HepG2 (cell line): ENCODE data around the gene PDS5B. TPM values are rescaled to one million over a fixed set of nuclear protein-coding genes. Genes with fewer than 3 reads are reported as not detected.

ENCODE experiments used
- ATAC-seq: fragments of 200-7000 bp; cut with Tn5 transposase; 3 replicates; pipeline ENCODE4 v1.9.1; 2020; ENCODE audit warnings: mild to moderate bottlenecking, moderate library complexity
- BruUV-seq: library from RNA; stranded (reverse); fragments of 400-500 nt; replicated peaks from 2 replicates; lab custom pipeline; 2021; lab: Mats Ljungman, UMichigan
- CTCF ChIA-PET: fragments of 300-600 bp; formaldehyde crosslinking; extraction: SDS; loops from one replicate; lab custom pipeline; 2021; ENCODE audit warnings: low total read pairs, inconsistent platforms, low intra/inter-chr PET ratio; lab: Yijun Ruan, JAX
- POLR2A ChIA-PET: fragments of 350-600 bp; sonication (Branson Sonifier 250); formaldehyde crosslinking; loops from one replicate; lab custom pipeline; 2020; ENCODE audit warnings: antibody characterized with exemption, inconsistent platforms; lab: Yijun Ruan, JAX
- DNase-seq: peaks from one replicate; pipeline ENCODE4 v3.0.0-alpha.2; 2015; ENCODE audit warnings: low spot score
- FAIRE-seq: peaks from 3 replicates; lab custom pipeline; 2011; peaks lifted over from hg19 to GRCh38; lab: Jason Lieb, UNC
- H2AFZ ChIP-seq: one replicate; pipeline ENCODE4 v1.6.1; 2011; ENCODE audit warnings: low read length, inconsistent platforms
- H3K27ac ChIP-seq: fragments of 300-600 bp; 3 replicates; pipeline ENCODE4 v1.8.0; 2011; ENCODE audit warnings: mixed run types, mild to moderate bottlenecking, mixed read lengths, low read length, inconsistent platforms; ENCODE audit not compliant: insufficient read depth; ENCODE audit errors: extremely low read length
- H3K27me3 ChIP-seq, 2 experiments: fragments of 200-600 bp in 1 of 2; 2 replicates in 1 of 2; 3 replicates in 1 of 2; pipeline versions ENCODE4 v1.6.0 to v1.8.0; 2011; ENCODE audit warnings: low read length in 2 of 2, mild to moderate bottlenecking in 2 of 2, moderate library complexity in 2 of 2, inconsistent platforms in 1 of 2; ENCODE audit not compliant: insufficient read depth in 2 of 2, control insufficient read depth in 1 of 2
- H3K36me3 ChIP-seq, 2 experiments: fragments of 200-600 bp in 1 of 2; replicated peaks in 1 of 2; 2 replicates in 1 of 2; 3 replicates in 1 of 2; pipeline versions ENCODE4 v1.5.1 to v1.8.0; 2011; ENCODE audit warnings: low read length in 2 of 2, inconsistent platforms in 1 of 2; ENCODE audit not compliant: insufficient read depth in 2 of 2, control insufficient read depth in 1 of 2
- H3K4me1 ChIP-seq: 2 replicates; pipeline ENCODE4 v1.5.1; 2012; ENCODE audit warnings: low read length, inconsistent platforms; ENCODE audit not compliant: insufficient read depth
- H3K4me2 ChIP-seq: 2 replicates; pipeline ENCODE4 v1.6.0; 2011; ENCODE audit warnings: low read depth, low read length, inconsistent platforms
- H3K4me3 ChIP-seq, 3 experiments: fragments of 200-600 bp in 1 of 3; sonication (generic), shearing (Covaris generic) in 1 of 3; replicated peaks in 1 of 3; 2 replicates each; pipeline ENCODE4 v1.5.1; 2011 to 2016; ENCODE audit warnings: low read length in 3 of 3, inconsistent platforms in 2 of 3, low read depth in 2 of 3, mild to moderate bottlenecking in 2 of 3, control low read depth in 1 of 3, mixed read lengths in 1 of 3; ENCODE audit not compliant: insufficient read depth in 1 of 3
- H3K79me2 ChIP-seq: one replicate; pipeline ENCODE4 v1.6.1; 2011; ENCODE audit warnings: low read length, inconsistent platforms; ENCODE audit not compliant: insufficient read depth
- H3K9ac ChIP-seq: 2 replicates; pipeline ENCODE4 v1.6.0; 2011; ENCODE audit warnings: mild to moderate bottlenecking, low read depth, low read length, inconsistent platforms; ENCODE audit not compliant: insufficient read depth
- H3K9me3 ChIP-seq: 2 replicates; pipeline ENCODE4 v1.5.1; 2012; ENCODE audit warnings: mild to moderate bottlenecking, low read length
- H4K20me1 ChIP-seq: 2 replicates; pipeline ENCODE4 v1.6.0; 2011; ENCODE audit warnings: inconsistent platforms, mild to moderate bottlenecking, low read length, moderate library complexity; ENCODE audit not compliant: insufficient read depth
- ELF3 ChIP-seq: IDR thresholded peaks from 2 replicates; pipeline ENCODE4 v1.6.1; 2016; ENCODE audit warnings: missing genetic modification reagents, missing compliant biosample characterization
- FOXO1 ChIP-seq: sonication (generic); formaldehyde crosslinking; IDR thresholded peaks from 2 replicates; pipeline ENCODE4 v1.4.0; 2020; ENCODE audit warnings: missing genetic modification reagents
- GTF2F1 ChIP-seq: fragments of 150-350 bp; IDR thresholded peaks from 2 replicates; pipeline ENCODE4 v1.6.1; 2014; ENCODE audit warnings: low read length
- HMG20B ChIP-seq: conservative IDR thresholded peaks from 2 replicates; pipeline ENCODE4 v1.6.1; 2016; ENCODE audit warnings: missing genetic modification reagents, missing compliant biosample characterization
- NFIB ChIP-seq: sonication (generic); formaldehyde crosslinking; IDR thresholded peaks from 2 replicates; pipeline ENCODE4 v1.9.0; 2021; ENCODE audit warnings: missing genetic modification reagents, mild to moderate bottlenecking, borderline replicate concordance
- PHF21A ChIP-seq: sonication (generic); formaldehyde crosslinking; IDR thresholded peaks from 2 replicates; pipeline ENCODE4 v1.5.0; 2020; ENCODE audit warnings: mild to moderate bottlenecking, missing genetic modification reagents
- PPARG ChIP-seq: conservative IDR thresholded peaks from 2 replicates; pipeline ENCODE4 v1.6.1; 2016; ENCODE audit warnings: missing biosample characterization, missing genetic modification reagents
- SMC3 ChIP-seq: IDR thresholded peaks from 2 replicates; pipeline ENCODE4 v1.6.1; 2011; ENCODE audit warnings: low read length, improper control_type of control experiment
- STAG1 ChIP-seq: sonication (generic); formaldehyde crosslinking; IDR thresholded peaks from 2 replicates; pipeline ENCODE4 v1.4.0; 2020; ENCODE audit warnings: missing genetic modification reagents
- STAT5B ChIP-seq: sonication (generic); formaldehyde crosslinking; IDR thresholded peaks from 2 replicates; pipeline ENCODE4 v1.4.0; 2020; ENCODE audit warnings: missing genetic modification reagents
- TFDP1 ChIP-seq: IDR thresholded peaks from 2 replicates; pipeline ENCODE4 v1.6.1; 2016; ENCODE audit warnings: missing compliant biosample characterization, missing genetic modification reagents, borderline replicate concordance
- ZKSCAN5 ChIP-seq: sonication (generic); formaldehyde crosslinking; IDR thresholded peaks from 2 replicates; pipeline ENCODE4 v1.5.1; 2020; ENCODE audit warnings: mild to moderate bottlenecking, missing genetic modification reagents
- ZNF33A ChIP-seq: sonication (generic); formaldehyde crosslinking; IDR thresholded peaks from 2 replicates; pipeline ENCODE4 v1.5.1; 2020; ENCODE audit warnings: missing genetic modification reagents, mild to moderate bottlenecking, moderate library complexity, borderline replicate concordance
- ZNF382 ChIP-seq: sonication (generic); formaldehyde crosslinking; IDR thresholded peaks from 2 replicates; pipeline ENCODE4 v1.5.0; 2020; ENCODE audit warnings: missing genetic modification reagents, mild to moderate bottlenecking, borderline replicate concordance
- ZNF430 ChIP-seq: sonication (generic); formaldehyde crosslinking; IDR thresholded peaks from 2 replicates; pipeline ENCODE4 v1.9.0; 2021; ENCODE audit warnings: mild to moderate bottlenecking, missing genetic modification reagents
- ZNF713 ChIP-seq: sonication (generic); formaldehyde crosslinking; IDR thresholded peaks from 2 replicates; pipeline ENCODE4 v1.4.0; 2020; ENCODE audit warnings: mild to moderate bottlenecking, missing genetic modification reagents
- ZNF781 ChIP-seq: sonication (generic); formaldehyde crosslinking; IDR thresholded peaks from 2 replicates; pipeline ENCODE4 v1.5.1; 2020; ENCODE audit warnings: borderline replicate concordance, mild to moderate bottlenecking, missing genetic modification reagents; ENCODE audit errors: not compliant biosample characterization
- ZNF792 ChIP-seq: IDR thresholded peaks from 2 replicates; pipeline ENCODE4 v1.6.1; 2016
- WGBS: methylation state at CpG from one replicate; pipeline ENCODE4 v1.1.6; 2017; ENCODE audit warnings: low lambda C conversion rate; 5-methylcytosine and 5-hydroxymethylcytosine counted together
- in situ Hi-C: cut with HindIII; loops from 2 replicates; pipeline ENCODE4 v1.10.0; 2017; ENCODE audit warnings: low pct_unique_long_range_greater_than_20kb; ENCODE audit not compliant: extremely low pct_ligation_motif_present
- intact Hi-C: fragments of 100-400 bp; cut with micrococcal nuclease; formaldehyde crosslinking; loops from one replicate; pipeline ENCODE4 v1.10.0; 2022; ENCODE audit not compliant: unreplicated experiment
- polyA plus RNA-seq, 8 experiments: library from polyadenylated mRNA; depleted of rRNA in 3 of 8; stranded (reverse) in 7 of 8; unstranded in 1 of 8; fragments of >200 nt; fragmentation: Illumina TruSeq in 4 of 8; extraction: Trizol in 4 of 8; gene quantifications; 2 replicates each; pipeline versions ENCODE4 v1.2.1 to v1.2.3, GENCODE V29; 2011 to 2016; ENCODE audit warnings: low read depth in 4 of 8, missing spikeins in 1 of 8, mixed read lengths in 1 of 8; ENCODE audit not compliant: insufficient read depth in 1 of 8
- total RNA-seq, 5 experiments: library from RNA; depleted of rRNA; stranded (reverse); fragments of >200 nt; fragmentation: Illumina TruSeq; extraction: Trizol; gene quantifications; 2 replicates each; pipeline ENCODE4 v1.2.3, GENCODE V29; 2016; ENCODE audit warnings: low read depth in 1 of 5
- TF ChIP-seq, protein P1 (sequence below): sonication (generic); formaldehyde crosslinking; IDR thresholded peaks from 2 replicates; pipeline ENCODE4 v1.4.0; 2020; ENCODE audit warnings: missing genetic modification reagents, low read depth, mild to moderate bottlenecking, borderline replicate concordance
- TF ChIP-seq, protein P2 (sequence below): sonication (generic); formaldehyde crosslinking; IDR thresholded peaks from 2 replicates; pipeline ENCODE4 v1.8.0; 2022; ENCODE audit warnings: missing genetic modification reagents, mild to moderate bottlenecking, inconsistent platforms, borderline replicate concordance
- TF ChIP-seq, protein P3 (sequence below): sonication (generic); formaldehyde crosslinking; IDR thresholded peaks from 2 replicates; pipeline ENCODE4 v1.5.0; 2020; ENCODE audit warnings: mild to moderate bottlenecking, missing genetic modification reagents, moderate library complexity

Gene PDS5B
- total and polyA plus RNA-seq, 2 of the 13 experiments (the other 11 are each of a cell fraction or from before 2014, with no cell fraction given), result 5.8 to 24.6 TPM

DNA sequence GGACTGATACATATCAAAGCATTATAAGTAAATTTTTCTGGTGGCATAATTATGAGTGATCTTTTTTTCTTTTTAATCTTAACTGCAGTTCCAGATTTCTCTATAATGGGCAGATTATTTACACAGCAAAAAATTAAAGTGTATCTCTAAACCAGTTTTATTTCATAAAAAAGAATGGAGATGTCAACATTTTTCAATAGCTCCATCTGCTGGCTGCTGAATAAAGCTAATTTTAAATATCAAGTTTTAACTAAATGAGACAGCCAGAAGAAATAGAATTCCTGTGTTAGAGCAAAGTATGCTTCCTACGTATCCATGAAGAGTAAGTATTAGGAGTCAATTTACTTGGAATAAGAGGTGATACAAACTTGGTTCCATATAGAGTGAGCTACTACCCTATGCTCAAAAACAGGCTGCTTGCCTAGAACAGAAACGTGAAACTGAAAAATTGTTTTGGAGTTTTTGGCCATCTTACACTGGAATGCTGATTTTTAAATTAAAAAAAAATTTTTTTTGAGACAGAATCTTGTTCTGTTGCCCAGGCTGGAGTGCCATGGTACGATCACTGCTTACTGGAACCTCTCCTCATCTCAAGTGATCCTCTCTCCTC, 5.0 kb upstream of the PDS5B start:
- ChIA-PET POLR2A (no interaction called here), CTCF (interaction anchor here (0.7 to 0.9 kb wide), 2 partner anchors 114 to 669 kb away, joined by 3 read pairs; no protein-coding TSS in a partner anchor)
- Histone ChIP-seq H3K9me3 (peaks cover 23% of the 10 kb centered on the region), H3K36me3 (no peaks in the 10 kb centered on the region), H3K79me2 (no peaks in the 10 kb centered on the region), H4K20me1 (no peaks in the 10 kb centered on the region), H2AFZ (no peak overlapping the region), H3K4me1 (peaks cover 7% of the 10 kb centered on the region; the same call in 1 of the 2 replicates), H3K27ac (no peak overlapping the region), H3K4me2 (no peak overlapping the region), H3K9ac (no peak overlapping the region), H3K27me3 (no peaks in the 10 kb centered on the region), H3K4me3 (no peak overlapping the region)
- FAIRE-seq (no peak), ATAC-seq (no peak), DNase-seq (peak; percentile 14)
- intact Hi-C loops, result loop anchor here (1.0 to 5.0 kb wide), 3 partner anchors 114 to 669 kb away; no protein-coding TSS in a partner anchor
- in situ Hi-C loops, result loop anchor here (10.0 to 25.0 kb wide), 2 partner anchors 334 to 956 kb away; no protein-coding TSS in a partner anchor
- BruUV-seq, result no TSS peak
- WGBS, result 21% methylated on average over 3 of the region's 3 CpGs
- TF ChIP-seq ZNF430 (CRISPR knock-in tag) (no peak), HMG20B (CRISPR knock-in tag) (no peak), STAT5B (CRISPR knock-in tag) (no peak), ZNF33A (CRISPR knock-in tag) (no peak), PPARG (CRISPR knock-in tag) (0 out of 2 replicates have a peak, but pooled peaks have one; percentile 14), ZNF713 (CRISPR knock-in tag) (no peak), NFIB (no peak), FOXO1 (CRISPR knock-in tag) (no peak), TFDP1 (no peak), ZNF781 (CRISPR knock-in tag) (no peak), ZKSCAN5 (CRISPR knock-in tag) (no peak), STAG1 (CRISPR knock-in tag) (peak; percentile 50), ELF3 (CRISPR knock-in tag) (no peak), PHF21A (CRISPR knock-in tag) (no peak), ZNF382 (CRISPR knock-in tag) (no peak), GTF2F1 (no peak), SMC3 (peak; percentile 12; the same call in 1 of the 2 replicates), ZNF792 (CRISPR knock-in tag) (no peak)
- TF ChIP-seq, protein P1, sequence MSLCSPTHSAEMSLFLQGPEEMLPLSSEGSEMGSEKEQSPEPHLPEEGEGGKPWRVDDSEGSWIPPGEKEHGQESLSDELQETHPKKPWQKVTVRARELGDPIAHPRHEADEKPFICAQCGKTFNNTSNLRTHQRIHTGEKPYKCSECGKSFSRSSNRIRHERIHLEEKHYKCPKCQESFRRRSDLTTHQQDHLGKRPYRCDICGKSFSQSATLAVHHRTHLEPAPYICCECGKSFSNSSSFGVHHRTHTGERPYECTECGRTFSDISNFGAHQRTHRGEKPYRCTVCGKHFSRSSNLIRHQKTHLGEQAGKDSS (CRISPR knock-in tag), result no peak
- TF ChIP-seq, protein P2, sequence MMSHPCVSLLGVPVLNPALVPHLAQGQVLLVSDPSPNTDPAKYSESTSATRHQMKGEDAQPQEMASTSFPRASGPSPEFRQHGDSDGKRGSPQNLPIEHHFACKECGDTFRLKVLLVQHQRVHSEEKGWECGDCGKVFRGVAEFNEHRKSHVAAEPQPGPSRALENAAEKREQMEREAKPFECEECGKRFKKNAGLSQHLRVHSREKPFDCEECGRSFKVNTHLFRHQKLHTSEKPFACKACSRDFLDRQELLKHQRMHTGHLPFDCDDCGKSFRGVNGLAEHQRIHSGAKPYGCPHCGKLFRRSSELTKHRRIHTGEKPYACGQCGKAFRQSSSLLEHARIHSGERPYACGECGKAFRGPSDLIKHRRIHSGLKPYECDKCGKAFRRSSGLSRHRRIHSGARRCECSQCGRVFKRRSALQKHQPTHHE, result no peak
- TF ChIP-seq, protein P3, sequence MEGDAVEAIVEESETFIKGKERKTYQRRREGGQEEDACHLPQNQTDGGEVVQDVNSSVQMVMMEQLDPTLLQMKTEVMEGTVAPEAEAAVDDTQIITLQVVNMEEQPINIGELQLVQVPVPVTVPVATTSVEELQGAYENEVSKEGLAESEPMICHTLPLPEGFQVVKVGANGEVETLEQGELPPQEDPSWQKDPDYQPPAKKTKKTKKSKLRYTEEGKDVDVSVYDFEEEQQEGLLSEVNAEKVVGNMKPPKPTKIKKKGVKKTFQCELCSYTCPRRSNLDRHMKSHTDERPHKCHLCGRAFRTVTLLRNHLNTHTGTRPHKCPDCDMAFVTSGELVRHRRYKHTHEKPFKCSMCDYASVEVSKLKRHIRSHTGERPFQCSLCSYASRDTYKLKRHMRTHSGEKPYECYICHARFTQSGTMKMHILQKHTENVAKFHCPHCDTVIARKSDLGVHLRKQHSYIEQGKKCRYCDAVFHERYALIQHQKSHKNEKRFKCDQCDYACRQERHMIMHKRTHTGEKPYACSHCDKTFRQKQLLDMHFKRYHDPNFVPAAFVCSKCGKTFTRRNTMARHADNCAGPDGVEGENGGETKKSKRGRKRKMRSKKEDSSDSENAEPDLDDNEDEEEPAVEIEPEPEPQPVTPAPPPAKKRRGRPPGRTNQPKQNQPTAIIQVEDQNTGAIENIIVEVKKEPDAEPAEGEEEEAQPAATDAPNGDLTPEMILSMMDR (CRISPR knock-in tag), result peak; percentile 38
